H1 (cell line): ENCODE results near the gene LPP. TPM values are rescaled to one million over a fixed set of nuclear protein-coding genes. Genes with fewer than 3 reads are reported as not detected.

Experiments used
- CTCF ChIA-PET: fragments of 300-600 bp; sonication (Branson Sonifier 250); formaldehyde crosslinking; loops from one replicate; lab custom pipeline; 2021; ENCODE audit not compliant: partially characterized antibody; lab: Charles Lee
- POLR2A ChIA-PET: fragments of 300-600 bp; sonication (Branson Sonifier 250); formaldehyde crosslinking; loops from one replicate; lab custom pipeline; 2021; ENCODE audit warnings: inconsistent platforms; ENCODE audit not compliant: partially characterized antibody; lab: Charles Lee
- DNase-seq, 2 experiments: peaks; one replicate each; pipeline versions ENCODE4 v3.0.0 to v3.0.0-alpha.2; 2010 to 2022; ENCODE audit warnings: low spot score in 2 of 2, low read depth in 1 of 2, mixed read lengths in 1 of 2
- FAIRE-seq: peaks from 2 replicates; lab custom pipeline; 2011; peaks lifted over from hg19 to GRCh38; lab: Jason Lieb, UNC
- H2AFZ ChIP-seq: 2 replicates; pipeline ENCODE4 v1.8.1; 2012; ENCODE audit warnings: low read length, inconsistent platforms
- H2AK5ac ChIP-seq: 2 replicates; pipeline ENCODE4 v1.6.1; 2013; ENCODE audit warnings: low read depth, low read length
- H2BK120ac ChIP-seq: replicated peaks from 2 replicates; pipeline ENCODE3; 2013; ENCODE audit warnings: low read depth, low read length, inconsistent platforms
- H2BK12ac ChIP-seq: 2 replicates; pipeline ENCODE4 v1.6.1; 2013; ENCODE audit warnings: low read depth, low read length
- H2BK15ac ChIP-seq: 2 replicates; pipeline ENCODE4 v1.6.1; 2013; ENCODE audit warnings: low read length
- H2BK20ac ChIP-seq: 2 replicates; pipeline ENCODE4 v1.6.1; 2013; ENCODE audit warnings: low read length
- H2BK5ac ChIP-seq: 2 replicates; pipeline ENCODE4 v1.6.1; 2013; ENCODE audit warnings: low read depth, low read length
- H3K14ac ChIP-seq: 2 replicates; pipeline ENCODE4 v1.6.1; 2013; ENCODE audit warnings: inconsistent platforms; ENCODE audit not compliant: insufficient read length
- H3K18ac ChIP-seq: 2 replicates; pipeline ENCODE4 v1.6.1; 2013; ENCODE audit warnings: low read length; ENCODE audit errors: extremely low read depth
- H3K23ac ChIP-seq: 2 replicates; pipeline ENCODE4 v1.6.1; 2013; ENCODE audit warnings: inconsistent platforms; ENCODE audit not compliant: insufficient read length
- H3K23me2 ChIP-seq: 2 replicates; pipeline ENCODE4 v1.6.1; 2013; ENCODE audit warnings: low read depth, low read length
- H3K27ac ChIP-seq: 2 replicates; pipeline ENCODE4 v1.6.1; 2011; ENCODE audit warnings: low read depth, low read length, inconsistent platforms
- H3K27me3 ChIP-seq, 4 experiments: replicated peaks in 1 of 4; 1 replicate in 1 of 4; 2 replicates in 3 of 4; pipeline versions ENCODE4 v1.6.1 to v1.8.1; 2011 to 2013; ENCODE audit warnings: low read length in 3 of 4, mild to moderate bottlenecking in 3 of 4, inconsistent platforms in 2 of 4, mixed read lengths in 2 of 4, moderate library complexity in 1 of 4; ENCODE audit not compliant: control insufficient read depth in 3 of 4, insufficient read depth in 3 of 4; ENCODE audit errors: extremely low read depth in 1 of 4
- H3K36me3 ChIP-seq, 4 experiments: 2 replicates each; pipeline versions ENCODE4 v1.6.1 to v1.8.1; 2011 to 2013; ENCODE audit warnings: mild to moderate bottlenecking in 4 of 4, low read length in 3 of 4, moderate library complexity in 2 of 4, control low read depth in 1 of 4, inconsistent platforms in 1 of 4; ENCODE audit not compliant: insufficient read depth in 4 of 4, control insufficient read depth in 2 of 4
- H3K4ac ChIP-seq: replicated peaks from 2 replicates; pipeline ENCODE3; 2013; ENCODE audit warnings: low read length, low read depth, mixed read lengths, inconsistent platforms; ENCODE audit not compliant: insufficient read length
- H3K4me1 ChIP-seq, 4 experiments: replicated peaks in 1 of 4; 1 replicate in 1 of 4; 2 replicates in 3 of 4; pipeline versions ENCODE4 v1.6.1 to v1.8.1; 2011 to 2013; ENCODE audit warnings: low read length in 3 of 4, inconsistent platforms in 2 of 4, mixed read lengths in 1 of 4; ENCODE audit not compliant: insufficient read depth in 4 of 4, control insufficient read depth in 3 of 4
- H3K4me2 ChIP-seq, 2 experiments: 2 replicates each; pipeline versions ENCODE4 v1.6.1 to v1.8.1; 2011 to 2013; ENCODE audit warnings: low read depth in 2 of 2, low read length in 2 of 2, control low read depth in 1 of 2, inconsistent platforms in 1 of 2, mild to moderate bottlenecking in 1 of 2; ENCODE audit not compliant: insufficient read depth in 1 of 2
- H3K4me3 ChIP-seq, 4 experiments: fragments of 200-600, 300-600 bp in 1 of 4; sonication (generic), shearing (Covaris generic), sonication (Bioruptor Twin) in 1 of 4; 2 replicates each; pipeline versions ENCODE4 v1.5.1 to v1.8.1; 2011 to 2016; ENCODE audit warnings: low read length in 4 of 4, low read depth in 3 of 4, control low read depth in 2 of 4, inconsistent platforms in 2 of 4, mild to moderate bottlenecking in 2 of 4, mixed read lengths in 1 of 4, moderate library complexity in 1 of 4; ENCODE audit not compliant: insufficient read depth in 2 of 4; ENCODE audit errors: extremely low read depth in 1 of 4
- H3K56ac ChIP-seq: replicated peaks from 2 replicates; pipeline ENCODE3; 2013; ENCODE audit warnings: low read depth, mild to moderate bottlenecking, mixed read lengths, low read length, inconsistent platforms; ENCODE audit not compliant: insufficient read length
- H3K79me1 ChIP-seq: 2 replicates; pipeline ENCODE4 v1.6.1; 2013; ENCODE audit warnings: low read depth, low read length, control low read depth
- H3K79me2 ChIP-seq, 2 experiments: 2 replicates each; pipeline versions ENCODE4 v1.6.1 to v1.8.1; 2012 to 2013; ENCODE audit warnings: low read length in 2 of 2, mild to moderate bottlenecking in 2 of 2, inconsistent platforms in 1 of 2; ENCODE audit not compliant: insufficient read depth in 2 of 2, control insufficient read depth in 1 of 2
- H3K9ac ChIP-seq, 4 experiments: replicated peaks in 1 of 4; 1 replicate in 1 of 4; 2 replicates in 3 of 4; pipeline versions ENCODE4 v1.6.1 to v1.8.1; 2011 to 2013; ENCODE audit warnings: low read depth in 3 of 4, low read length in 3 of 4, control low read depth in 2 of 4, mild to moderate bottlenecking in 2 of 4, moderate library complexity in 2 of 4, inconsistent platforms in 1 of 4; ENCODE audit errors: extremely low read depth in 1 of 4
- H3K9me3 ChIP-seq, 2 experiments: 2 replicates each; pipeline versions ENCODE4 v1.6.1 to v1.8.1; 2012 to 2013; ENCODE audit warnings: mild to moderate bottlenecking in 2 of 2, moderate library complexity in 2 of 2, control low read depth in 1 of 2, inconsistent platforms in 1 of 2, low read depth in 1 of 2, low read length in 1 of 2, mixed read lengths in 1 of 2; ENCODE audit not compliant: insufficient read depth in 2 of 2
- H4K20me1 ChIP-seq, 2 experiments: replicated peaks in 1 of 2; 2 replicates each; pipeline versions ENCODE3 to v1.8.1; 2011 to 2013; ENCODE audit warnings: inconsistent platforms in 2 of 2, low read length in 2 of 2, mild to moderate bottlenecking in 1 of 2; ENCODE audit not compliant: insufficient read depth in 2 of 2, control insufficient read depth in 1 of 2
- H4K5ac ChIP-seq: 2 replicates; pipeline ENCODE4 v1.6.1; 2013; ENCODE audit warnings: low read length, low read depth, mixed read lengths, inconsistent platforms; ENCODE audit not compliant: insufficient read length
- H4K8ac ChIP-seq: 2 replicates; pipeline ENCODE4 v1.8.0; 2013; ENCODE audit warnings: mild to moderate bottlenecking, moderate library complexity, low read length, inconsistent platforms; ENCODE audit not compliant: insufficient read depth; ENCODE audit errors: extremely low read depth
- H4K91ac ChIP-seq: replicated peaks from 2 replicates; pipeline ENCODE3; 2013; ENCODE audit warnings: low read length, mixed read lengths, inconsistent platforms; ENCODE audit not compliant: insufficient read length
- BCL11A ChIP-seq, 2 experiments: IDR thresholded peaks; one replicate each; pipeline ENCODE4 v1.6.1; 2011; ENCODE audit warnings: low read depth in 2 of 2, low read length in 2 of 2, mild to moderate bottlenecking in 2 of 2
- EP300 ChIP-seq, 2 experiments: IDR thresholded peaks; 1 replicate in 1 of 2; 2 replicates in 1 of 2; pipeline ENCODE4 v1.6.1; 2011 to 2012; ENCODE audit warnings: low read depth in 2 of 2, low read length in 2 of 2, mild to moderate bottlenecking in 2 of 2, borderline replicate concordance in 1 of 2, inconsistent platforms in 1 of 2, moderate library complexity in 1 of 2
- HDAC2 ChIP-seq, 2 experiments: fragments of 300-600 bp in 1 of 2; sonication (generic) in 1 of 2; IDR thresholded peaks; 2 replicates each; pipeline ENCODE4 v1.6.1; 2011 to 2012; ENCODE audit warnings: low read depth in 2 of 2, low read length in 2 of 2, mild to moderate bottlenecking in 2 of 2, moderate library complexity in 2 of 2, borderline replicate concordance in 1 of 2, inconsistent platforms in 1 of 2
- KDM4A ChIP-seq: IDR thresholded peaks from one replicate; pipeline ENCODE4 v1.7.1; 2012; ENCODE audit warnings: low read depth, mild to moderate bottlenecking, moderate library complexity, low read length, inconsistent platforms; ENCODE audit not compliant: severe bottlenecking
- POLR2AphosphoS5 ChIP-seq: IDR thresholded peaks from 2 replicates; pipeline ENCODE4 v1.6.1; 2011; ENCODE audit warnings: low read depth, low read length
- RAD21 ChIP-seq, 2 experiments: IDR thresholded peaks in 1 of 2; conservative IDR thresholded peaks in 1 of 2; 2 replicates each; pipeline ENCODE4 v1.6.1; 2011; ENCODE audit warnings: low read depth in 2 of 2, low read length in 2 of 2, improper control_type of control experiment in 1 of 2, inconsistent platforms in 1 of 2, mild to moderate bottlenecking in 1 of 2, moderate library complexity in 1 of 2
- RBBP5 ChIP-seq: IDR thresholded peaks from 2 replicates; pipeline ENCODE4 v1.7.1; 2012; ENCODE audit warnings: low read depth, mild to moderate bottlenecking, inconsistent platforms, low read length, moderate library complexity, borderline replicate concordance
- RNF2 ChIP-seq: fragments of 200-900, 300-1000 bp; sonication (generic); IDR thresholded peaks from 2 replicates; pipeline ENCODE4 v1.7.1; 2016; ENCODE audit warnings: borderline replicate concordance, low read depth, mild to moderate bottlenecking, antibody characterized with exemption, low read length; ENCODE audit not compliant: poor library complexity, severe bottlenecking; ENCODE audit errors: missing control alignments
- SP1 ChIP-seq: IDR thresholded peaks from 2 replicates; pipeline ENCODE4 v1.6.1; 2011; ENCODE audit warnings: low read depth, low read length
- SP2 ChIP-seq: IDR thresholded peaks from 2 replicates; pipeline ENCODE4 v1.6.1; 2012; ENCODE audit warnings: mild to moderate bottlenecking, low read length, inconsistent platforms
- WGBS, 2 experiments: shearing (Covaris generic) in 1 of 2; methylation state at CpG; one replicate each; pipeline versions ENCODE4 v1.1.6 to v1.1.7; 2013 to 2015; ENCODE audit warnings: low lambda C conversion rate in 2 of 2, mixed read lengths in 2 of 2, inconsistent platforms in 1 of 2, low coverage in 1 of 2, missing lambda C conversion rate in 1 of 2; ENCODE audit not compliant: insufficient replicate concordance in 2 of 2, insufficient coverage in 1 of 2, insufficient read length in 1 of 2; ENCODE audit errors: extremely low coverage in 1 of 2, missing lambda C conversion rate in 1 of 2; 5-methylcytosine and 5-hydroxymethylcytosine counted together
- polyA plus RNA-seq, 7 experiments: library from polyadenylated mRNA; depleted of rRNA in 3 of 7; stranded (reverse) in 5 of 7; unstranded in 2 of 7; fragments of >200 nt in 5 of 7; fragments of 200-250 nt in 2 of 7; gene quantifications; 1 replicate in 5 of 7; 2 replicates in 1 of 7; 4 replicates in 1 of 7; pipeline versions ENCODE4 v1.2.1 to v1.2.3, GENCODE V29; 2011 to 2013; ENCODE audit warnings: missing spikeins in 2 of 7, mixed read lengths in 2 of 7
- total RNA-seq: library from RNA; stranded (reverse); fragmentation: NEBNext Ultra II Directional; extraction: Animal tissue kit (Norgen Biotek cat#: 25700); gene quantifications from 2 replicates; pipeline ENCODE4 v1.2.1, GENCODE V29; 2021
- TF ChIP-seq, protein P1 (sequence below): IDR thresholded peaks from 2 replicates; pipeline ENCODE4 v1.6.1; 2012; ENCODE audit warnings: inconsistent platforms

LPP gene
- total and polyA plus RNA-seq, 2 of the 8 experiments (the other 6 are each of a cell fraction or from before 2014, with no cell fraction given): 10.0 to 53.3 TPM

DNA sequence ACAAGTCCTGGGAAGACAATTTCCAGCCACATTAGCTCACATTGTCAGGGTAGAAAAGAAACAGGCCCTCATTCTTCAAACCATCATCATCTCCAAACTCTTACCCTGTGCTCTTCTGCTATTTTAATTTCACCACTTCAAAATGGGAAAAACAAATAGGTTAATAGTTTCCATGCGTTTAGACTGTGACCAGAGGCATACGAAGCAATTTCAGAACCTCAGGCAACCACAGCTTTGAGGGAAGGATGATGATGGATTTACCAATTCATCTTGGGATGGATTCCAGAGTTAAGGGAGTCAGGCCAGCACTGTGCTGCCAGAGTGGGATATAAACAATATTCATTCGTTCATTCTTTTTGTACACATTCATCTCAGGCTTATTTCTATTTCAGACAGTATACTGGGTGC lies 710.0 kb downstream of the LPP start:
- CTCF ChIA-PET: no interaction called here
- FAIRE-seq (no peak), DNase-seq (no peak)
- POLR2A ChIA-PET: no interaction called here
- no peak overlapping the region for H2BK20ac ChIP-seq
- H4K20me1 ChIP-seq: no peaks in the 10 kb centered on the region
- H2BK5ac ChIP-seq: no peak overlapping the region
- no peak overlapping the region for H3K14ac ChIP-seq
- no peak overlapping the region for H4K8ac ChIP-seq
- no peak overlapping the region for H3K9ac ChIP-seq
- H4K91ac ChIP-seq: no peak overlapping the region
- H3K79me1 ChIP-seq: no peaks in the 10 kb centered on the region
- no peaks in the 10 kb centered on the region for H3K36me3 ChIP-seq
- no peak overlapping the region for H3K27ac ChIP-seq
- H2BK15ac ChIP-seq: no peak overlapping the region
- H3K18ac ChIP-seq: no peak overlapping the region
- TF ChIP-seq, protein P1, sequence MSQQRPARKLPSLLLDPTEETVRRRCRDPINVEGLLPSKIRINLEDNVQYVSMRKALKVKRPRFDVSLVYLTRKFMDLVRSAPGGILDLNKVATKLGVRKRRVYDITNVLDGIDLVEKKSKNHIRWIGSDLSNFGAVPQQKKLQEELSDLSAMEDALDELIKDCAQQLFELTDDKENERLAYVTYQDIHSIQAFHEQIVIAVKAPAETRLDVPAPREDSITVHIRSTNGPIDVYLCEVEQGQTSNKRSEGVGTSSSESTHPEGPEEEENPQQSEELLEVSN: no peak
- TF ChIP-seq RNF2 (no peak), SP1 (no peak), POLR2AphosphoS5 (no peak), EP300 (IDR thresholded peaks at IDR 0.05; ENCODE audit: borderline replicate concordance in 1 of 2, low read depth in 2 of 2, low read length in 2 of 2) (no peak), HDAC2 (IDR thresholded peaks at IDR 0.05; ENCODE audit: borderline replicate concordance in 1 of 2, low read depth in 2 of 2, low read length in 2 of 2) (no peak), BCL11A (IDR thresholded peaks at IDR 0.05; ENCODE audit: low read depth in 2 of 2, low read length in 2 of 2) (no peak), KDM4A (no peak), SP2 (no peak), RAD21 (IDR thresholded peaks at IDR 0.05 in 1 of 2, conservative IDR thresholded peaks at IDR 0.05 in 1 of 2; ENCODE audit: low read depth in 2 of 2, low read length in 2 of 2) (no peak), RBBP5 (no peak)
- H2BK12ac ChIP-seq: no peak overlapping the region
- no peaks in the 10 kb centered on the region for H3K9me3 ChIP-seq
- H2AFZ ChIP-seq: no peak overlapping the region
- H2AK5ac ChIP-seq: no peak overlapping the region
- no peaks in the 10 kb centered on the region for H3K79me2 ChIP-seq
- H3K23ac ChIP-seq: no peak overlapping the region
- no peak overlapping the region for H3K4ac ChIP-seq
- H3K27me3 ChIP-seq: no peaks in the 10 kb centered on the region
- no peak overlapping the region for H4K5ac ChIP-seq
- H3K4me3 ChIP-seq: no peak overlapping the region
- WGBS, 2 experiments: 70% methylated on average over 3 of the region's 3 CpGs; no CpG with 5 or more reads in 1 of the 2 experiments
- H3K4me1 ChIP-seq: no peaks in the 10 kb centered on the region
- no peak overlapping the region for H2BK120ac ChIP-seq
- no peak overlapping the region for H3K56ac ChIP-seq
- no peak overlapping the region for H3K4me2 ChIP-seq
- no peaks in the 10 kb centered on the region for H3K23me2 ChIP-seq
